ENCODE results near the gene UBE2U. TPM values are rescaled to one million over a fixed set of nuclear protein-coding genes. Genes with fewer than 3 reads are reported as not detected.

Gene UBE2U
- total and polyA plus RNA-seq, 9 donors = not detected

DNA sequence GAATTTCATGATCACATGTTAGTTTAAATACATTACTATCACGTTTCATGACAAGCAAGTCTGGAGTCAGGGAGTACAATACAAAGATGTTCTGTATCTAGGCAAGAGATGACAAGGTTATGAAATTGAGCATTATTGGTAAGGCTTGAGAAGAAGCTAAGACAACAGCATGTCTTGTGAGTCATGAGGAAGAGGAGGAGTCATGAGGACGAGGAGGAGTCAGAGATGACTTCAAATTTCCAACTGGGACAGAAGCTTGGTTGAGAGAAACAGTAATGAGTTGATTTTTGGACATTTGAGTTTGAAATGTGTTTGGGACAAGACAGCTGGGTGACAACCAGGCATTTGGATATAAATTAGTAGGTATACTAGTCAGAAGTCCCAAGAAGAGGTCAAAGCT lies 4.3 kb upstream of the UBE2U start:
- DNase-seq = no peak
- Histone ChIP-seq H3K4me3 (no peak overlapping the region), H3K4me1 (ENCODE audit: insufficient read depth) (no peaks in the 10 kb centered on the region), H3K9me3 (no peaks in the 10 kb centered on the region), H3K27ac (no peak overlapping the region), H3K27me3 (no peaks in the 10 kb centered on the region), H3K36me3 (no peaks in the 10 kb centered on the region)
- 38 to 68% (median 64%) methylated on average over 2 of the region's 2 CpGs for WGBS, 3 donors
- intact Hi-C loops (cut with DNase I) = no loop called here
- TF ChIP-seq POLR2A (IDR thresholded peaks at IDR 0.05) = no peak
- no peak for TF ChIP-seq EP300 (IDR thresholded peaks at IDR 0.05)
- TF ChIP-seq CTCF (IDR thresholded peaks at IDR 0.05) = no peak

- DNase-seq = no peak
- Histone ChIP-seq H3K27me3 (no peaks in the 10 kb centered on the region), H3K9me3 (no peaks in the 10 kb centered on the region), H3K36me3 (no peaks in the 10 kb centered on the region), H3K4me1 (ENCODE audit: insufficient read depth) (no peaks in the 10 kb centered on the region), H3K27ac (no peak overlapping the region), H3K4me3 (no peak overlapping the region)
- 0 to 79% (median 67%) methylated on average over 1 of the region's 1 CpG for WGBS, 3 donors
- TF ChIP-seq POLR2A (IDR thresholded peaks at IDR 0.05) (no peak), EP300 (IDR thresholded peaks at IDR 0.05) (no peak), CTCF (IDR thresholded peaks at IDR 0.05) (no peak)
- intact Hi-C loops (cut with DNase I) = no loop called here
These were observed 3.4 kb upstream of the UBE2U start for GRCh38 chr1:64200064-64200463.

DNA sequence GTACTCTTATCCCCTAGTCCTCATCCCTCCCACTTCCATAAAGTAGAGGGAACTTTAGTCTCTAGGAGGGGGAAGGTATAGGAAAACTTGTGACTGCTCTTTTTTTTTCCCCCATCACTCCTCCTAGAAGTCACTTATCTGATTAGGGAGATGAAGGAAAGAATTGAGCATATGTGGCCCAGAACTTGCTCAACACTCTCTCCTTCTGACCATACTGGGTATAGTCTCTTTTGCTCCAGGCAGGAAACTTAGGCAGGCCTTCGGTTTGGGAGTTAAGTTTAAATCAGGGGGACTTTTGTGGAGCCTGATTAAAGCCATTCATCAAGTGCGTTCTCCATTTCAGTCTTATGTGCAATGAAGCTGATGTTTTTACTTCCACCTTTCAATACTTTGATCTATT lies 5.8 kb downstream of the UBE2U start:
- TF ChIP-seq POLR2A (IDR thresholded peaks at IDR 0.05) = no peak
- WGBS, 3 donors = 69 to 76% (median 74%) methylated on average over 2 of the region's 2 CpGs
- Histone ChIP-seq H3K4me3 (no peak overlapping the region), H3K4me1 (ENCODE audit: insufficient read depth) (no peaks in the 10 kb centered on the region), H3K36me3 (no peaks in the 10 kb centered on the region), H3K27ac (no peak overlapping the region), H3K27me3 (no peaks in the 10 kb centered on the region), H3K9me3 (no peaks in the 10 kb centered on the region)
- no peak for DNase-seq
- intact Hi-C loops (cut with DNase I) = no loop called here

GRCh38 chr1:64212031-64212430 lies 8.6 kb downstream of the UBE2U start:
- TF ChIP-seq EP300 (IDR thresholded peaks at IDR 0.05) (no peak), CTCF (IDR thresholded peaks at IDR 0.05) (no peak), POLR2A (IDR thresholded peaks at IDR 0.05) (no peak)
- DNase-seq = no peak
- no peaks in the 10 kb centered on the region for H3K9me3 ChIP-seq
- H3K4me3 ChIP-seq = no peak overlapping the region
- intact Hi-C loops (cut with DNase I) = no loop called here
- H3K27ac ChIP-seq = no peak overlapping the region
- no peaks in the 10 kb centered on the region for H3K36me3 ChIP-seq
- no peaks in the 10 kb centered on the region for H3K4me1 ChIP-seq (ENCODE audit: insufficient read depth)
- no peaks in the 10 kb centered on the region for H3K27me3 ChIP-seq

- H3K4me3 ChIP-seq = no peak overlapping the region
- H3K4me1 ChIP-seq (ENCODE audit: insufficient read depth) = no peaks in the 10 kb centered on the region
- intact Hi-C loops (cut with DNase I) = no loop called here
- H3K36me3 ChIP-seq = no peaks in the 10 kb centered on the region
- 72 to 82% (median 79%) methylated on average over 3 of the region's 3 CpGs for WGBS, 3 donors
- H3K27ac ChIP-seq = no peak overlapping the region
- TF ChIP-seq POLR2A (IDR thresholded peaks at IDR 0.05) = no peak
- no peak for TF ChIP-seq CTCF (IDR thresholded peaks at IDR 0.05)
- TF ChIP-seq EP300 (IDR thresholded peaks at IDR 0.05) = no peak
- no peak for DNase-seq
- H3K9me3 ChIP-seq = no peaks in the 10 kb centered on the region
- no peaks in the 10 kb centered on the region for H3K27me3 ChIP-seq
These were observed 12.2 kb downstream of the UBE2U start for GRCh38 chr1:64215576-64215975.

Data from ovary (tissue), 9 donors.